ENCODE measurements around the gene ACCS.

Gene ACCS

DNA sequence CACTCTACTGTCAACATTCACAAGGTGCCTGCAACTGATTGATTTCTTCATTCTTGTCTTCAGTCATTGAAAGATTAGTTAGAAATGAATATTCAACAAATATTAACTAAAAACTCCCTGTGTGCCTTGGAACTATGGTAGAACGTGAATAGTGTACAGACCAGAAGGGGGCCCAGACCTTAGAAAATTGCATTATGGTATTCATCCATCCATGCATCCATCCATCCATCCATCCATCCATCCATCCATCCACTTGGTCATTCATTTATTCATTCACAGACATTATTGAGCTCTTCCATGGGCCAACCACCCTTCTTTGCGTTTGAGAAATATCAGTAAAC lies 28.4 kb upstream of the ACCS start:
- DNase-seq (ENCODE audit: low spot score), result no peak

DNA sequence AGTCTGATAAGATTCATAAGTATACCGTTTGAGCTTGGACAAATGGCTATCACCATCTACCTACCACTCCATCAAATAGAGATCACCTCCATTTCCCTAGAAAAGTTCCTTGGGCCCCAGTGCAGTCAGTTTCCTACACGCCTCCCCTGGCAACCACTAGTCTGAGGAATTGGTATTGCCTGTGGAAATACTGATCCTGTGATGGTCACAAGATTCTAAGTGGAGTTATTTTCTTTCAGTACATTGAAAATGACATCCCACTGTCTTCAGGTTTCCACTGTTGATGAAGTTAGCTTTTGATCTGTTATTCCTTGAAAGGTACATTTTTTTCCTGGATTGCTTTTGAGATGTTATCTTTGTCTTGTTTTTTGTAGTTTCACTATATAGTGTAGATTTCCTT lies 22.9 kb upstream of the ACCS start:
- no peak for DNase-seq (ENCODE audit: low spot score)

DNA sequence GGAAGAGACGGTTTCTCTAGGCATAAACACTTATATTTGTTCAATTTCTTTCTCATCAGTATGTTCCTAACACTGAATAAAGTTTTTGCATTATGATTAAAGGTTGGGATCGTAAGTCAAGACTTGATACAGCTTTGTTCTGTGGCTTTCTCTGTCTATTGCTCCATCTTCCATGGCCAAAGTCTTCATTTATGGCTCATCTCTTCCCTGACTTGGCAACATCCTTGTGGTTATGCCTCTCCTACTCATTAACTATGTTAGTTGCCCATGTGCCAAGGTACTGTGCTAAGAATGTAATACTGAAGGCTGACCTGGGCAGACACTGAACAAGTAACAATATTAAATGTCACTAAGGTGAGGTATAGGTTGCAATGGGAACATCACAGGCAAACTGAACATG lies 19.9 kb upstream of the ACCS start:
- DNase-seq (ENCODE audit: low spot score), result peak; percentile 2

DNA sequence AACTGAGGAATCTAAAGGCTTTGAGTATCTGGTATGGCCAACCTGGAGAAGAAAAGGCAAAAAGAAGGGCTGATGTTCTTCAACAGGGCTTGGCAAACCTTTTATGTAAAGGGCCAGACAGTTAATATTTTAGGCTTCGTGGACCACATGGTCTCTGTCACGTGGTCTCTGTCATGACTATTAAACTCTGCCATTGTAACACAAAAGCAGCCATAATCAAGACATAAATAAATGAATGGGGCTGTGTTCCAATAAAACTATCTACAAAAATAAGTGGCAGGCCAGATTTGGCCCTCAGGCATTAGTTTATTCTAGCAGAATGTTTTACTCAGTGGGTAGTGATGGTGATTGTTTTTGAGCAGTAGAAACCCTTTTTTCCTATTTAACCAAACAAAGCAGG lies 18.8 kb upstream of the ACCS start:
- peak; percentile 3 for DNase-seq (ENCODE audit: low spot score)

DNA sequence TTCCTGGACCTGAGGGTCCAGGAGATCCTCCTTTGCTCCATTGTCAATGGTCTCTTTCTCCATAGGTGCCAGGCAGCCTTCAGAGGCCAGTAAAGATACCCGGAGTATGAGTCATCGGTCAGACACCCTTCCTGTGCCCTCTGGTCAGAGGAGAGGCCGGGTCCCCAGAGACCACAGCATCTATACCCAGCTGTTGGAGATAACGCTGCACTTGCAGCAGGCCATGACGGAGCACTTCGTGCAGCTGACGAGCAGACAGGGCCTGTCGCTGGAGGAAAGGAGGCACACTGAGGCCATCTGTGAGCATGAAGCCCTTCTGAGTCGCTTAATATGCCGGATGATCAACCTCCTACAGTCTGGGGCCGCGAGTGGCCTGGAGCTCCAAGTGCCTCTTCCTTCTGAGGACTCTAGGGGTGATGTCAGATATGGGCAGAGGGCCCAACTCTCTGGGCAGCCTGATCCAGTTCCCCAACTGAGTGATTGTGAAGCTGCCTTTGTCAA lies 18.1 kb upstream of the ACCS start, which contains the start of gene ACCSL:
TSS of gene ACCSL (plus strand) at position 51 of the 501 bp plus-strand sequence. CDS start at position 107, 56 bp downstream.
- peak; percentile 25 for DNase-seq (ENCODE audit: low spot score)

DNA sequence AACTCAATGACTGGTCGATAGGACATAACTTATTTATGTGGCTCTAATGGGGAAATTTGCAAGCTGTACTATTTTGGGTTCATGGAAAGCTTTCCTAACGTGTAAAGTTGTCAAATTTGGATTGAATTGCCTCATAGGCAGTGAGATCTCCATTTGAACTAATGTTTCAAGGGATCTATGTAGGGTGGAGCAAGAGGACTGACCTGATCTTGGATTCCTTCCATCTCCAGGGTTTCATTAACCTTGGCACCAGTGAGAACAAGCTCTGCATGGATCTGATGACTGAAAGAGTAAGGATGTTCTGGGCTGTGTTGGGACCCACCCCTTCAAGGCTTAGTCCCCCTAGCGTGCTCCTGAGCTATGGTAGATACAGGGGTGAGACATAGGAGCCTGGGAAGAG lies 16.2 kb upstream of the ACCS start:
- no peak for DNase-seq (ENCODE audit: low spot score)

DNA sequence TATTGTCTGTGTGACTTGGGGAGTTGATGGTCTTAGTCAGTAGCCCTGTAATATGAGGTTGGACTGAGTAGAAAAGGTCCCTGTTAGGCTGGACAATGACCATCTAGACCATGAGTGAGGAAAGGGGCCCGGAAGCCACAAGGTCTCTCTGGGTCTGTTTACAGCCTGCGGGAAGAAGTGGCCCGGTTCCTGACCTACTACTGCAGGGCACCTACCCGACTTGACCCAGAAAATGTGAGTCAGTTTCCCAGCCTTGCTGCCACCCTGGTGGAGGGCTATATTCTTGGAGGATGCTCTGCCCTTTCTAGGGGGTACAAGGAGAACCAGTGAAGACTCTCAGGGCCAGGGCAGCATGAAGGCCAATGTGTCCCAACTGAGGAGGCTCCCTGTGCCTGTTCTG lies 14.9 kb upstream of the ACCS start:
- no peak for DNase-seq (ENCODE audit: low spot score)

DNA sequence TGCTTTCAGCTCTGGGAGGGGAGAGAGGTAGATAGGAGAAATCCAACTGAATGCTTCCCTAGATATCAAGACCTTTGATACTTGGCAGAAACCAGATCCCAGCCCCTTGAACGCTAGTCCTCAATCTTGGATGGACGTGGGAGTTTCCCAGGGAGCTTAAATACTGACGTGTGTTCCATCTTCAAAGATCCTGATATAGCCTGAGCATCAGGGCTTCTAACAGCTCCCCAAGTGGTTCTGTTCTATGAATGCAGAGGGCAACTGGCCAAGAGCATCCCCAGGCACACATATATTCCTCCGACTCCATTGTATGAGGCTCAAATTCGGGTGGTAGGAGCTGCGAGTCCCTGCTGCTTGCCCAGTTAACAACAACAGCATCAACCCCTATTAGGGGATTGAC lies 8.7 kb upstream of the ACCS start:
- DNase-seq (ENCODE audit: low spot score), result no peak

DNA sequence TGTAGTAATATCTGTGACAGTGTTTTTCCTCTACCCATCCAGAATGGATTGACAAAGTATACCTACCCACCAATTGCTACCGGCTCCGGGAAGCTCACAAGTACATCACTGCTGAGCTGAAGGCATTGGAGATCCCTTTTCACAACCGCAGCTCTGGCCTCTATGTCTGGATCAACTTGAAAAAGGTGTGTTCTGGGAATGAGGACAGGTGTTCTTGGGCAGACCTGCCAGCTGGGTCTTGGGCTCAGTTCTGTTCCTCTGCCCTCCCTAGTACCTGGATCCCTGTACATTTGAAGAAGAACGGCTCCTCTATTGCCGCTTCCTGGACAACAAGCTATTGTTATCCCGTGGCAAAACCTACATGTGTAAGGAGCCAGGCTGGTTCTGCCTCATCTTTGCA lies 7.8 kb upstream of the ACCS start:
- DNase-seq (ENCODE audit: low spot score), result no peak

DNA sequence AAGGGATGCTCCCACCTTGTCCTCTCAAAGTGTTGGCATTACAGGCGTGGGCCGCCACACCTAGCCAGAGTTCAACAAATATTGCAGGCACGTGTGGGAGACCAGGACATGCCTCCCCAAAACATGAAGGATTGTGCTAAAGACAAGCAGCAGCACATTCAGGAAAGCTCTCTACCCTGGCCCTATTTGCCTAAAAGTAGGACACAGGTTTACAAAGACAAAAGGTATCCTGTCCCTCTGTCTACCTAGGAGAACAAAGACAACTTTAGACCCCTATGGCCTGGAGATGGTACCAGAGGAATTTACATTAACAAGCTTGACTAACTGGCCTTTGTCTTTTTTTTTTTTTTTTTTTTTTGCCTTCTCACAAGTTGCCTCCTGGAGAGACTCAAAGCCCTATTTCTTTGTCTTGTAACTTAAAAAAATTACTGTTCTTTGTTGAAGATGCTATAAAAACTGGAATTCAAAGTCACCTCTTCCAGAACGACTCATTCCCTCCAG lies 859 bp upstream of the ACCS start:
- no peak for DNase-seq (ENCODE audit: low spot score)

DNA sequence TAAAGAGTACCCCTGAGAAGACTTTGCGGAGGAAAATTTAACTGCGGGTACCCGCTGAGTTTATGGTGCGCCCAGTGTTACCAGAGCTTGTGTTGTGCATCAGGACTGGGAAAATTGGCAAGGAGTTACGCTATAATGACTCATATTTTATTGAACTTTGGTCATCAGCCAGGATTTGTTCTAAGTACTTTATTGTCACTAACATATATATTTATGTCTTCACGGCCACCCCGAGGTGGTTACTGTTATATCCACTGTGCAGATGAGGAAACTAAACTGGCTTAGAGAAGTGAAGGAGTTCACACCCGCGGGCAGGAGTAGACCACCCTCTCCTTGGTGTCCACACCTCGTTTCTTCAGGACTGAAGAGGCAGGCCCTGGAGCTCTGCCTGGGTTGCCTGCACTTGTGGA lies 667 bp downstream of the ACCS start:
- no peak for DNase-seq (ENCODE audit: low spot score)

DNA sequence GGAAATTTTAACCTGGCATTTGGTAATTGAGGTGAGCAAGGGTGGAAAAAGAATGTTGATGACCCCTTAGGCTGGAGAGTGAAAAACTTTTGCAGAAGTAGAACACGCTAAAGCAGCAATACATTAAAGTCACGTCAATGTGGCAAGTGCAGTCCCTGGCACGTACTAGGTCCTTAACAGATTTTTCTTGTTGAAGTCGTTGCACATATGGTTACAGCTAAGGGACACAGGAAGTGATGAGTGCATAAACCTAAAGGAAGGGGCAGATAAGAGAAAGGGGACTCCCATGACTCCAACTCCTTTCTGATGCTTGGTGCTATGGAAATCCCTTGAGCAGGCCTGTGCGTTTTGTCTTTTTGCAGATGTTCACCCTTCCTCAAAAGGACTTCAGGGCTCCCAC lies 1.2 kb downstream of the ACCS start:
- DNase-seq (ENCODE audit: low spot score), result no peak

DNA sequence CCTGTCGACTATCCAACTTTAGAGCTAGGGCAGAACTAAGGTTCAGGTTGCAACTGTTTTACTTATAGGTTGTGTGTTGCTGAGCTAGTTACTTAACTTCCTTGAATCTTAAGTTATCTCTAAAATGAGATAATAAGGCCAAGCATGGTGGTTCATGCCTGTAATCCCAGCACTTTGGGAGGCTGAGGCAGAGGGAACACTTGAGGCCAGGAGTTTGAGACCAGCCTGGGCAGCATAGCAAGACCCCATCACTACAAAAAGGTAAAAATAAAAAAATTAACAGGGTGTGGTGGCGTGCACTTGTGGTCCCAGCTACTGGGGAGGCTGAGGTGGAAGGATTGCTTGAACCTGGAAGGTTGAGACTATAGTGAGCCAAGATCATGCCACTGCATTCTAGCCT lies 2.1 kb downstream of the ACCS start:
- no peak for DNase-seq (ENCODE audit: low spot score)

DNA sequence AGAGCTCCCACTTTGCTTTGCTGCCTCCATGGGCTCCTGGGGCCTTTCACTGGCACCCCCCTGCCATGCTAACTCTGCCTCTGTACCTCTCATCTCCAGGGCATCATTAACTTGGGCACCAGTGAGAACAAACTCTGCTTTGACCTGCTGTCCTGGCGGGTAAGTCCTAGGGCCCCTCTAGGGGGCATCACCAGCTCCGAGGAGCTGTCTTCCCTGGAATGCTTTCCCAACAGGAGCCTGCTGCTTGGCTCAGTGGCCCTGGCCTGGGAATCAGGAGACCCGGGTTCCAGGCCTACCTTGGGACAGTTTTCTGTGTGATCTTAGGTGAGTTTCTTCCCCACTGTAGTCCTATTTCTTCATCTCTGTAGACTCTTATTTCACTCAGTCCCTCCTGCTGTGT lies 5.1 kb downstream of the ACCS start:
- DNase-seq (ENCODE audit: low spot score), result no peak

DNA sequence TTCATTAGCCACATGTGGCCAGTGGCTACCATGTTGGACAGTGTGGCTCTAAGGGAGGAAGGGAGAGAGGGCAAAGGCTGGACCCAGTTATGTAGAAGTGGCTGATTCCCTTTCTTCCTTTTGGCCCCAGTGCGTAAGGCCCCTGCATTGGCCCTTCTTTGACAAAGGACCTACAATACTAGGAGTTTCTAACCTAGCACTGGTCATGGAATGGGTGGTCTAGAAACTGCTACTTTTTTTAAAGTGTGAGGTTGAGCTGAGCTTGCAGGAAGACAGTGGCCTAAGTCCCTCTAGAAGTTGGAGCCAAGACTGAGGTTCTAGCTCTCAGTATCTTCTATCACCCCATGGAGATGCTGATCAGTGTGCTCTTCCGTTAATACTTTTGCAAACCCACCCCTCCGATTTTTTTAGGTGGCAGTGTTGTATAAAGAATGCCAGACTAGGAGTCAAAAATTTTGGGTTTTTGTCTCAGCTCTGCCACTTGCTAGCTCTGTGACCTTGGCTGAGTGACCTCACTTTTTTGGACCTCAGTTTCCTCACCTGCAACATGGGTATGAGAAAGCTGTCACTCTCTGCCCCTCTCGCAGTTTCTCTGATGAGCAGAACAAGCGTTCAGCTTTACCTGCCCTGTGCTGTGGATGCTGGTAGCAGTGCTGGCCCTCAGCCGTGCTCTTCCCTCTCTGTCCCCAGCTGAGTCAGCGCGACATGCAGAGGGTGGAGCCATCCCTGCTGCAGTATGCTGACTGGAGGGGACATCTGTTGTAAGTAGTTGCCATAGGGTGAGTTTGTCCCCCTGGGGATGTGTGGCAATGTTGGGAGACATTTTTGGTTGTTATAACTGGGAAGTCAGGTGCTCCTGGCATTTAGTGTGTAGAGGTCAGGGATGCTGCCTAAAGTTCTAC lies 6.9 kb downstream of the ACCS start:
- DNase-seq (ENCODE audit: low spot score), result no peak

DNA sequence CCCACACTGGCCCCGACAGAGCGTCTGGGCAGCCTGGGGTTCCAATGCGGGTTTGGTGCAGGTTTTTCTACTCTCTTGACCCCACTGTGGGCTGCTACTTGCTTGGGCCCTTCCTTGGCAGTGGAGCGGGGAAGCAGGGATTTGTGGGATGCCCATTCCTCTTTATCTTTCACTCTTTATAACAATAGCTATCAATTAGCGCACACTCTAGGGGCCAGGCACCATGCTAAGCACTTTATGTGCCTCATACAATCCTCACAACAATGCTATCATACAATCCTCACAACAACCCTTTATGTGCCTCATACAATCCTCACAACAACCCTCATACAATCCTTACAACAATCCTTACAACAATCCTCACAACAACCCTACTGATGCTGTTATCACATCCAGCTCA lies 12.7 kb downstream of the ACCS start:
- no peak for DNase-seq (ENCODE audit: low spot score)

DNA sequence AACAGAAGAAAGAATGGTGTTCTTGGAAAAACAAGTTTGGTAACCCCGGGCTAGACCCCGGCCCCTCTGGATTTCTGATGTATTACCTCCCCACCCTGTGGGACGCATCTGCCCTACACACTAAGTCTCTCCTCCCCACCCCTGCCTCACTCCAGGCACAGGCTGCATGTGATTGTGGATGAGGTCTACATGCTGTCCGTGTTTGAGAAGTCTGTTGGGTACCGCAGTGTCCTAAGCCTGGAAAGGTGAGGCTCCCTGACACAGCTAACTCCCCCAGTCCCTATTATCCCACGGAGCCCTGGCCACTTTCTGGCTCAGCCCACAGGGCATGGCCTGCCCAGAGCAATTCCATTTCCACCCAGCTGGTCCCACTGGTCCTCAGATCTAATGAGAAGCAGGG lies 13.3 kb downstream of the ACCS start:
- no peak for DNase-seq (ENCODE audit: low spot score)

DNA sequence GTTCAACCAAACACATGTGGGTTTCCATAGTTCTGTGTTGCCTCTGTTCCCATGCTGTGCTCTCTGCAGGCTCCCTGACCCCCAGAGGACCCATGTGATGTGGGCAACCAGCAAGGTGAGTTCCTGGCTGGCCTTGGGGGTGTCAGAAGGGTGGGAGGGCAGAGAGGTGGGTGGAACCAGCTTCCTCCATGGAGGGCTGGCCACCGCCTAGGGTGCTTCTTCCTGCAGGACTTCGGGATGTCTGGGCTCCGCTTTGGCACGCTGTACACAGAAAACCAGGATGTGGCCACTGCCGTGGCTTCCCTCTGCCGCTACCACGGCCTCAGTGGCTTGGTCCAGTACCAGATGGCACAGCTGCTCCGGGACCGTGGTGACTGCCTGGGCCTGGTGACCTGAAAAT lies 14.9 kb downstream of the ACCS start:
- peak; percentile 19 for DNase-seq (ENCODE audit: low spot score)

DNA sequence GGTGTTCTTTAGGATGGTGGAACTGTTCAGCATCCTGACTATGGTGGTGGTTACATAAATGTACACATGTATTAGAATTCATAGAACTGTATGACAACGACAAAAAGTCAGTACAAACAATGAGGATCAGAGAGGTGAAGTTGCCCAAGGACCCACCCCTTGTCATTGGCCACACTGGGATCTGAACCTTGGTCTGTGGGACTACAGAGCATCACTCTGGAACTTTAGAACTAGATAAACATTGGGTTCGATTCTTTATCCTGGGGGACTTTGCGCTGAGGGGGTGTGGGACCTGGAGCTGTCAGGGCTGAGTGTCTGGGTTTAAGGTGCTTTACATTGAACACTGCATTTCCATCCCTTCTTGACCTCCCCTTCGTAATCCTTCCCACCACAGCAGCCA lies 16.6 kb downstream of the ACCS start:
- DNase-seq (ENCODE audit: low spot score), result no peak

DNA sequence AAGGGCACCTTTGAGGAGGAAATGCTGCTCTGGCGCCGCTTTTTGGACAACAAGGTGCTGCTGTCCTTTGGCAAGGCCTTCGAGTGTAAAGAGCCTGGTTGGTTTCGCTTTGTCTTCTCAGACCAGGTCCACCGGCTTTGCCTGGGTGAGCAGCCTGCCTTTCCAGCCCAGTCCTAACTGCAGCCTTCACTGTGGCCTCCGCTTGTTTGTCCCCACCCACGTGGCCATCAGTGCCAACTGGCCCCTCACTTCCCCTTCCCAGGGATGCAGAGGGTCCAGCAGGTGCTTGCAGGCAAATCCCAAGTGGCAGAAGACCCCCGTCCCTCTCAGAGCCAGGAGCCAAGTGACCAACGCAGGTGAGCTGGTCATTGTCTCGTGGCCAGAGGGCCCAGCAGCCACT lies 17.4 kb downstream of the ACCS start:
- DNase-seq (ENCODE audit: low spot score), result no peak

DNA sequence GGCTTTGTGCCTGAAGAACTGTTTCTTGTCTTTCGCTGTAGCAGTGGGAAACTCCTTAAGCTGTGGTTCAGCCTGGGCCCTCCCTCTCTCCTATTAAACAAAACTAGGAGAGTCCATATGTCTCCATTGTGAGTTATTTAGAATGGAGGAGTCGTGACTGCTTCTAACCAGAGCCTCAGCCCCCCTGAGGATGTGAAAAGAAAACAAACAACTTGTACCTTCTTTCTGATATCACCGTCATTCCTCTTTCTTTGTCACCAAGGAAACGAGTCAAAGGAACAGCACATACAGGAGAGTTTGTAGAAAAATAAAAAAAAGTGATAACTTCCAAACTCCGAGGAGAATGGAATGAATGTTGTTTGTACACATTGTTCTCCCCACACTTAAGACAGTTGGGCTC lies 17.8 kb downstream of the ACCS start:
- DNase-seq (ENCODE audit: low spot score), result no peak

DNA sequence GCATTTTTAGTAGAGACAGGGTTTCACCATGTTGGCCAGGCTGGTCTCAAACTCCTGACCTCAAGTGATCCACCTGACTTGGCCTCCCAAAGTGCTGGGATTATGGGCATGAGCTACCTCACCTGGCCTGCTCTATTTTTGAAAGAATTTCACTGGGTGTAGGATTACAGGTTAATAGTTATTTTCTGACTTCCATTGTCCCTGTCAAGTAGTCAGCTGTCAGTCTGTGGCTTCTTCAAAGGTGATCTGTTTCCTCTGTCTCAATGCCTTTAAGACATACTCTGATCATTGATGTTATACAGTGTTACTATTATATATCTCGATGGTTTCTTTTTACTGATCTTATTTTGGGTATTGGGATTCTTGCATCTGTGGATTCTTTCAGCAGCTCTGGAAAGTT lies 19.3 kb downstream of the ACCS start:
- no peak for DNase-seq (ENCODE audit: low spot score)

DNA sequence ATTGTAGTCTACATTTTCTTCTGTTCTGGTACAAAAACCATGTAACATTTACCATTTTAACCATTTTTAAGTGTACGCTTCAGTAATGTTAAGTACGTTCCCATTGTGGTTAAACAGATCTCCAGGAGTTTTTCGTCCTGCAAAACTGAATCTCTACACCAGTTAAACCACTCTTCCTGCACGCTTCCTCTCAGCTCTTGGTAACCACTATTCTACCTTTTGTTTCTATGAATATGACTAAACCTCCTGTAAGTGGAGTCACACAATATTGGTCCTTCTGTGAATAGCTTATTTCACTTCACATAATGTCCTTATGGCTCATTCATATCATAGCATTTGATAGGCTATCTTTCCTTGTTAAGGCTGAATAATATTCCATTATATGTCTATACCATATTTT lies 22.3 kb downstream of the ACCS start:
- no peak for DNase-seq (ENCODE audit: low spot score)

DNA sequence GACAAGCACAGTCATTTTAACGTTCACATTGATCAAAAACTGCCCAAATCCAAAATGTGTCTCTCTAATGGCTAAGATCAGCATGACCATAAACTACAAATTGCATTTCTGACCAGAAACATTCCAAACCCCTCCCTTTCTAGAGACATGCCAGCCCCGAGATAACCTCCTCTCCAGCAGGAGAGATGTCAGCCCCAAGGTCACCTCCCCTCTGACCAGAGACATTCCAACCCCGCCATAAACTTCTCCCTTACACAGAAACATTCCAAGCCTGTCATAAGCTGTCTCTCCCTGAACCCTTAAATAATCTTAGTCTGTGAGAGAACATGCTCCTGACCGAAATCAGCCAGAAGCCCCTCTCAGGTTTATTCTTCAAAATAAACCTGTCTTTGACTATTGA lies 22.8 kb downstream of the ACCS start:
- DNase-seq (ENCODE audit: low spot score), result no peak
